ENCODE measurements around the gene TICAM1.

The TICAM1 gene

GRCh38 chr19:4768934-4769777, 62.4 kb downstream of the TICAM1 start:
- DNase-seq, result peak; percentile 96

Measured in hematopoietic multipotent progenitor cell treated with erythropoietin and hydrocortisone succinate and interleukin-3 and kit ligand, for 4 days (in vitro differentiated cells).